GM12874 (cell line): ENCODE measurements around the gene RYR2.

Experiments
- CTCF ChIP-seq: IDR thresholded peaks from 2 replicates; pipeline ENCODE4 v1.5.1; 2011; ENCODE audit warnings: low read depth, mild to moderate bottlenecking, control low read depth, low read length, moderate library complexity; ENCODE audit not compliant: insufficient read depth

Gene RYR2

GRCh38 chr1:237444120-237444790 lies 402.3 kb downstream of the RYR2 start:
- TF ChIP-seq CTCF, result no peak

- no peak for TF ChIP-seq CTCF
Measured at GRCh38 chr1:237448042-237448441, 406.1 kb downstream of the RYR2 start.

GRCh38 chr1:237457573-237457972 lies 415.6 kb downstream of the RYR2 start:
- TF ChIP-seq CTCF, result no peak

- no peak for TF ChIP-seq CTCF
Measured at GRCh38 chr1:237467320-237467719, 425.3 kb downstream of the RYR2 start.

GRCh38 chr1:237470712-237471338 lies 428.8 kb downstream of the RYR2 start:
- no peak for TF ChIP-seq CTCF

GRCh38 chr1:237471377-237471776 lies 429.4 kb downstream of the RYR2 start:
- no peak for TF ChIP-seq CTCF

- TF ChIP-seq CTCF, result no peak
Measured at GRCh38 chr1:237471956-237472355, 430.0 kb downstream of the RYR2 start.
